ENCODE data around the gene JAG2.

JAG2 gene

GRCh38 chr14:105153331-105153731 lies 15.2 kb downstream of the JAG2 start:
- TF ChIP-seq, protein P1, sequence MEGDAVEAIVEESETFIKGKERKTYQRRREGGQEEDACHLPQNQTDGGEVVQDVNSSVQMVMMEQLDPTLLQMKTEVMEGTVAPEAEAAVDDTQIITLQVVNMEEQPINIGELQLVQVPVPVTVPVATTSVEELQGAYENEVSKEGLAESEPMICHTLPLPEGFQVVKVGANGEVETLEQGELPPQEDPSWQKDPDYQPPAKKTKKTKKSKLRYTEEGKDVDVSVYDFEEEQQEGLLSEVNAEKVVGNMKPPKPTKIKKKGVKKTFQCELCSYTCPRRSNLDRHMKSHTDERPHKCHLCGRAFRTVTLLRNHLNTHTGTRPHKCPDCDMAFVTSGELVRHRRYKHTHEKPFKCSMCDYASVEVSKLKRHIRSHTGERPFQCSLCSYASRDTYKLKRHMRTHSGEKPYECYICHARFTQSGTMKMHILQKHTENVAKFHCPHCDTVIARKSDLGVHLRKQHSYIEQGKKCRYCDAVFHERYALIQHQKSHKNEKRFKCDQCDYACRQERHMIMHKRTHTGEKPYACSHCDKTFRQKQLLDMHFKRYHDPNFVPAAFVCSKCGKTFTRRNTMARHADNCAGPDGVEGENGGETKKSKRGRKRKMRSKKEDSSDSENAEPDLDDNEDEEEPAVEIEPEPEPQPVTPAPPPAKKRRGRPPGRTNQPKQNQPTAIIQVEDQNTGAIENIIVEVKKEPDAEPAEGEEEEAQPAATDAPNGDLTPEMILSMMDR (IDR thresholded peaks at IDR 0.05; ENCODE audit: extremely low read depth, missing control alignments): no peak
- no peak for DNase-seq (ENCODE audit: low spot score)

DNA sequence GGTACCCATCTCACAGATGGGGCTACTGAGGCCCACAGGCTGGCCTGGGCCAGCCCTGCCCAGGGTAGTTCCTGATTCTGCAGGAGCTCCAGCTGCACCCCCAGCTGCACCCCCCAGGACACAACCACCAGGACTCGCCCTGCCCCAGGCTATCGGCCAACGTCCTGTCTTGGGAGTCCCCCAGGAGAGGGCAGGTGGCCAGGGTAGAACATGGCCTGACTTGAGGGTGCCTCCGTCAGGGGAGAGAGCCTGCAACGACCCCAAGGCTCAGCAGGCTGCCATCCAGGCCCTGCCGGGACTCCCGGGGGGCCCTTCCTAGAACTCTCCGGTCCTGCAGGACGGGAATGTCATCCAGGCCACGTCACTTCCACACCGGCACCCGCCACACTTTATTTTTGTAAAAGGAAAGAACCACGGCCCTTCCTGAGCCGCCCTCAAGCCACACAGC lies 15.8 kb downstream of the JAG2 start:
- no peak for DNase-seq (ENCODE audit: low spot score)
- TF ChIP-seq, protein P1 (IDR thresholded peaks at IDR 0.05; ENCODE audit: extremely low read depth, missing control alignments): no peak

DNA sequence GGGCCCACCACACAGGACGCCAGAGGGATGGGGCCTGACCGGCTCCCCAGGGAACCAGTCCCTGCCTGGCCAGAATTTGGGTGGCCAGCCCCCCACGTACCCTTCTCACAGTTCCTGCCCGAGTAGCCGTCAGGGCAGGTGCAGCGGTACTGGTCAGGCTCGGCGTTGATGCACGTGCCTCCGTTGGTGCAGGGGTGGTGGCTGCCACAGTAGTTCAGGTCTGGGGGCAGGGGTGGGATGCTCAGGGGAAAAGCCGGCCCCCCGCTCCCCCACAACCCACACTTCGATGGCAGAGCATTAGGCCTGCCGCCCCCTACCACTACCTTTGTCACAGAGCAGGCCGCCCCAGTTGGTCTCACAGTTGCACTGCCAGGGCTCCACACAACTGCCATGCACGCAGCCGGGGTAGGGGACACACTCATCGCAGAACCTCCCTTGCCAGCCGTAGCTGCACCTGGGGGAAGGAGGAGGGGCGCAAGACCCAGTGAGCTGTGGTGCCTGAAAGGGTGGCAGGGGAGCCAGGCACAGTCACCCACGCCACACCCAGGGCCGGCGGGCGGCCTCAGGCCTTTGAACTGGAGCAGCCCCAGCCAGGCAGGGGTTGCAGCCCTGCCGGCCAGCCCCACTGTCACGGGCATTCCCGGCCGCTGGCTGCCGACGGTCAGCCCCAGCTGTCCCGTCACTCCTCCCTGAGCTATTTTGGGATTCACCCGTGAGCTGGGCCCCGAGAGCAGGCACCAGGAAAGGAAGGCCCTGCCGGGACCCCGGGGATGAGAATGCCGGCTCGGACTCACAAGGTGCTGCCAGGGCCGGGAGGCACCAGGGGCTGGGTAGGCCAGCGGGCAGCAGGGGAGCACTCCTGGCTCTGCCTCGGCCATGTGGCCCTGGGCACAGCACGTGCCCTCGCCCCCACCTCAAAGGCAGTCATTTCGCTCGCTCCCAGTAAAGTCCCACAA lies 16.5 kb downstream of the JAG2 start:
- TF ChIP-seq, protein P1 (IDR thresholded peaks at IDR 0.05; ENCODE audit: extremely low read depth, missing control alignments): no peak
- no peak for DNase-seq (ENCODE audit: low spot score)

DNA sequence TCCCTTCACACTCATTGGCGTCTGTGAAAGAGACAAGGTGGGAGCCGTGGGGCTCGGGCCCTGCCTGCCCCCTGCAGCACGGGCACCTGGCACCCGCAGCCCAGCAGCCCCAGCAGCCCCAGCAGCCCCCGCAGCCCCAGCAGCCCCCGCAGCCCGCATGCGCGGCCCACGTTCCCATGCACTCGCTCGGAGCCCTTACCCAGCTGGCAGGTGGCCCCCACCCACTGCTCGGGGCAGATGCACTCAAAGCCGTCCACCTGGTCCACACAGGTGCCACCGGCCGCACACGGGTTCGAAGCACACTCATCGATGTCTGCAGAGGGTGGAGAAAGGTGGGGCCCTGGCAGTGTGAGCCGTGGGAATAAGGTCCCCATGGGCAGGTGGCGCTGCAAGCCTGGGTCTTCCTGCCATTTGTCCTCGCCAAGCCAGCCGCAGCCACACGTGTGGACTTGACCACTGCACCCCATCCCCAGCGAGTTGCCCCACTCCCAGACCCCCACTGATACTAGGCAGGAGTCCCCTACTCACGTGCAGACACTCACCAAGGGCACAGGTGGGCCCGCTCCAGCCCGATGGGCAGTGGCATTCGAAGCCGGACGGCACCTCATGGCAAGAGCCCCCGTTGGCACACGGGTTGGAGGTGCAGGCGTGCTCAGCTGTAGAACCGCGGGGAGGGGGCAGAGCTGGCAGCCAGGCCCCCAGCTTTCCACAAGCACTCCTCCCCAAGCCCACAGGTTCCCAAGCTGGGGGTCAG lies 17.3 kb downstream of the JAG2 start:
- no peak for DNase-seq (ENCODE audit: low spot score)
- TF ChIP-seq, protein P1 (IDR thresholded peaks at IDR 0.05; ENCODE audit: extremely low read depth, missing control alignments): no peak

DNA sequence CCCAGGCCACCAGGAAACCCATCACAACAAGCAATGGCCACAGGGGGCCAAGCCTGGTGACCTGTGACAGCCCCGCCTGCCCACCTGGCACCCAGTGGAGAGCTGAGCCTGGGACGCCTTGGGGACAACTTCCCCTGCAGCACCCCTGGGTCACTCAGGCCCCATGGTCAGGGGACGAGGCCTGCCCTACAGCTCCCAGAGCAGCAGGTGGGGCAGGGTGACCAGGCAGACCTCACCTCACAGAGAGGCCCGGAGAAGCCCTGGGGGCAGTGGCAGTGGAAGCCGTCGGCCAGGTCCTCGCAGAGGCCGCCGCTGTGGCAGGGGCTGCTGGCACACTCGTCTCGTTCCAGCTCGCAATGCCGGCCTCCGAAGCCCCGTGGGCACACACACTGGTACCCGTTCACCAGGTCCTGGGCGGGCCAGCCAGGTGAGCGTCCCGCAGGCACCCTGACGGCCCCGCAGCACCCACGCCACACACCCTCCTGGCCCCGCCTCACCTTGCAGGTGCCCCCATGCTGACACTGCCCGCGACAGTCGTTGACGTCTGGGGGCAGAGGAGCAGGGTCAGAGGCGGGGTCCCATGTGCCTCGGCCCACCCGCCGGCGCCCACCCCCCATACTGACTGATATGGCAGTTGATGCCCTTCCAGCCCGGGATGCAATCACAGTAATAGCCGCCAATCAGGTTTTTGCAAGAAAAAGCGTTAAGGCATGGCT lies 18.1 kb downstream of the JAG2 start:
- TF ChIP-seq, protein P1 (IDR thresholded peaks at IDR 0.05; ENCODE audit: extremely low read depth, missing control alignments): no peak
- no peak for DNase-seq (ENCODE audit: low spot score)

GRCh38 chr14:105150026-105150367 lies 18.6 kb downstream of the JAG2 start:
- TF ChIP-seq, protein P1 (IDR thresholded peaks at IDR 0.05; ENCODE audit: extremely low read depth, missing control alignments): no peak
- DNase-seq (ENCODE audit: low spot score): no peak
